Raji (cell line): Measurements from ENCODE around the gene OSBPL9.

Experiments
- POLR2A ChIP-seq: IDR thresholded peaks from 2 replicates; pipeline ENCODE4 v1.6.1; 2011; ENCODE audit warnings: low read depth, low read length, control low read depth; ENCODE audit not compliant: insufficient read depth

OSBPL9 gene

DNA sequence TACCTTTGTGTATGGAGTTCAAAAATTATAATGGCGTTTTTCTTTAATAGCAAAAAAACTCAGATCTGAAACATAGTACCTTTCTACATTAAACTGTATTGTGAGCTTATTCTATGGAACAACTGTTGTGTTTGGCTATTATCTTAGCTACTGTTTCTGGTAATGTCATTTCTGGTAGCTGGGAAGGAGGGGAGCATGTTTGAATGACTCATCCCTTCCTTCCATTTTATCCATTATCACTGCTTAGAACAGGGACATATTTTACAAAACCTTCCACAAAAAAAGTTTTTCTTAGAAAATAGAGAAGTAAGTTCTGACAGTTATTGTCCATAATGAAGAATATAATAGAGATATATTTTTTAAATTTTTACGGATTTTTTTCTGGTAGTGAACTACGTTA, 133.3 kb downstream of the OSBPL9 start:
- TF ChIP-seq POLR2A = no peak

DNA sequence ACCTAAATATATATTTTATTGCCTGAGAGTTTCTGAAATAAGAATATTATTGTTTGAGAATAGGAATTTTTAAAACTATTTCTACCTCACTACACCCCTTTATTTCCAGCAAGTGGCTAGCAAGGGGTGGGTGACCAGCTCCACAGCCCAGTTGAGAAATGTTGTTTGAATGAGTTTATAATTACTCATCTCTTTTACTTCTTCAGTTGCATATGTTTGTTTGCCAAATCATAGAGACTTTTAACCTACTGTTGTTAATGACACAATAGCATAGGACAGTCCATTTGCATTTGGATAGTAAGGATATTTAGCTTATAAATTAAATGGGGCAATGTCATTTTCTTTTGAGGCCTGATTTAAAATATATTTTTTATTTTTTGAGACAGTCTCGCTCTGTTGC, 133.8 kb downstream of the OSBPL9 start:
- TF ChIP-seq POLR2A = no peak

DNA sequence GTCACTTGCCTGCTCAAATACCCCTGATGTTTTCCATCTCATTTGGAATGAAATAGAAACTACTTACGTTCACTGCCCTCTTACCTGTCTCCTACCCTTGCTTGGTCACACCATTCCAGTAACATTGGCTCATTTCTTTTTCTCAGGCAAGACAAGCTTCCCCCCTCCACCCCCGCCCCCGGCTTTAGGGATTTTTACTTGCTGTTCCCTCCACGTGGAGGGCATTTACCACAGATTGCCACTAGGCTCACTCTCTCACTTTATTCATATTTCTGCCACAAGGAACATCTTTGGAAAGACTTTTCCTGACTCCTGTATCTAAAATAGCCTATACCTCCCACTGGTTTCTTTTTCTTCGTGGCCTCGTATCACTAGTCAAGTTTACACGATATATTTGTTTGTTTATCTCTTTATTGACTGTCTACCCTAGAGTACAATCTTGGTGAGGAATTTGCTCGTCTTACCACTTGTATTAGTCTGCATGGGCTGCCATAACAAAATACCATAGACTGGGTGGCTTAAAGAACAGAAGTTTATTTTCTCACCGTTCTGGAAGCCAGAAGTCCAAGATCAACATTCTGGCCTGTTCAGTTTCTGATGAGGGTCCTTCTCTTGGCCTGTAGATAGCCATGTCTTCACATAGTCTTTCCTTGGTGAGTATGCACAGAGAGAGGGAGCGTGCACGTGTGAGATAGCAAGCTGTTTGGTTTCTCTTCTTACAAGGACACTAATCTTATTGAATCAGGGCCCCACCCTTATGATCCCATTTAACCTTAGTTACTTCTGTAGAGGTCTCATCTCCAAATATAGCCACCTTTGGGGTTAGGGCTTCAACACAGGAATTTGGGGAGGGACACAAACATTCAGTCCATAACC, 135.4 kb downstream of the OSBPL9 start:
- TF ChIP-seq POLR2A = no peak

DNA sequence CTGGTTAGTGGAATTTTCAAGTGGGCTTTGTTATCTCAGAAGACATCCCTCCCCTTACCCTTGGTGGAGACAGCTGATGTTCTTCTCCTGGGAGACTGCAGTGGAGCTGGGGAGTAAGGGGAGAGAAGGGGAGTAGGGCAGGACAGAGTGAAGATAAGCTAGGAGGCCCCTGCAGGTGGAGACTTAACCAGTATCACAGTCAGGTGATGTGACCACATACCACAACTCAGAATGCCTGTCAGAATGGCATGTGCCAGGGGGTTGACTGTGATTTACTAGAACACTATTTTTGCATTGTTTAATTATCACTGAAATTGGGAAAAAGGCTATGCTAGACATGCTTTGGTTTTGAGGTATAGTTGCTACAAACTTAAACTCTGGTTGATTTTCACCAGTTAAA, 137.1 kb downstream of the OSBPL9 start:
- TF ChIP-seq POLR2A = no peak

DNA sequence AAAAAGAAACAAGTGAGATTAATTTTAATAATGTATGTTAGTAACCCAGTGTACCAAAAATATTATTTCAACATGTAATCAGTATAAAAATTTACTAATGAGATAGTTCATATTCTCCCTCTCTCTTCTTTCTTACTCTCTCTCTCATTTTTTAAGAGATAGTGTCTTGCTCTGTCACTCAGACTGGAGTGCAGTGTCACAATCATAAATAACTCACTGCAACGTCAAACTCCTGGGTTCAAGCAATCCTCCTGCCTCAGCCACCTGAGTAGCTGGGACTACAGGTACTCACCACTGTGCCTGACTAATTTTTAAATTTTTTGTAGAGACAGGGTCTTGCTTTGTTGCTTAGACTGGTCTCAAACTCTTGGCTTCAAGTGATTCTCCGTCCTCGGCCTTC, 137.8 kb downstream of the OSBPL9 start:
- no peak for TF ChIP-seq POLR2A

DNA sequence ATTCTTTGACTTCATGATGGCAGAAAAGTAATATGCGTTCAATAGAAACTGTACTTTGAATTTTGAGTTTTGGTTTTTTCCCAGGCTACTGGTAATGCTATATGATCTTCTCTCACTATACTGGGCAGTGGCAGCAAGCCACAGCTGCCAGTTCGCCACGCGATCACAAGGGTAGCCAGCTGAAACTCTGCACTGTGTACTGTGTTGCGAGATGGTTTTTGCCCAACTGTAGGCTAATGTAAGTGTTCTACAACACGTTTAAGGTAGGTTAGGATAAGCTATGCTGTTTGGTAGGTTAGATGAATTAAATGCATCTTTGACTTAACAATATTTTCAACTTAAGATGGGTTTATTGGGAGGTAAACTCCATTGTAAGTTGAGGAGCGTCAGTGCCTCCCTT, 138.5 kb downstream of the OSBPL9 start:
- TF ChIP-seq POLR2A = no peak

DNA sequence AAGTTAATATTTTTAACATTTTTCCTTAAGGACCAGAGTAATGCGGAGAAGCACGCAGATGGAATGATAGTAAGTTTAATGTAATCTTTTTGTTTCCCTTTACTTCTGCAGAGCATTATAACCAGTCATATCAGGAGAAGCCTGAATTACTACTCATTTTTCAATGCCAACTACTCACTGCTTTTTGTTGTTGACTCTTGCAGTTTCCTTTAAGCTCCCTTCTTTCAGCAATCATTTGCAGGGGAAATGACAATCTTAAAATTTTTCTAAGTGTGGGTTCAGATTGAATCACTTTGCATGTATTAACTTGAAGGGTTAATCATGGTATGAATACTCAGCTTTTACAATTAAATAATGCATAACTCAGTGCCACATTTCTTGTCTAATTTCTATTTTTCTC, 139.4 kb downstream of the OSBPL9 start:
- no peak for TF ChIP-seq POLR2A

DNA sequence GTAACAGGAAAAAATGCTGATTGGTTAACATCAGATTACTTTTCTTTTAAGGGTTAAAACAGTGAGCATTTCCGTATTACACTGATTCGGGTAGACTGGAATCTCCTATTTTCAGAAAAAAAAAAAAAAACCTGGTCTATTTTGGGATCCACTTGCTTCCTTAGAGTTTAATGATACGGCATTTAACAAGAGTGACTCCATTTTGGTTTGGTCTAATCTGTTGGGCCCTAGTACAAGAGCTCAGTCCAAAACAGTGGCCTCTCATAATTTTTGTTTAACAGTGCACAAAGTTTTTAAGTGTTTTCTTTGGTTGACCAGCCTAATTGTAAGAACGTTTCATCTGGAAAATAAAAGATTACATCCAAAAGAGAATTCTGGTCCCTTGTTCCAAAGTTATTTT, 141.4 kb downstream of the OSBPL9 start:
- TF ChIP-seq POLR2A = no peak

DNA sequence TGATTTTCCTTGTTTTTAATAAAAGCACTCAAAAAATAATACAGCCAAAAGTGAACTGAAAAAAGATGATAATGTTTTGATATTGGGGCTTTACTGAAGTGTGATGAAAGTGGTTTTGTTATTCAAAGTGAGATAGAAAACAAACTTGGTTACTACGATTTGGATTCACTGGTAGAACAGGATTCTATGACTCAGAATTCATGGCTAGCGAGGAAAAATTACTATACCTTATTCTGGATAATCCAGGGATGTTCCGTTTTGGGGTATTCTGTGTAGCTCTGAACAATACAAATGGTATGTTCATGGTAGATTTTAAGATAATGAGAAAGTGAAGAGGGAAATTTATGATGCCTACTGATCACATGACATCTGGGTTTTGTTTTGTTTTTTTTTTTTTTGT, 144.0 kb downstream of the OSBPL9 start:
- TF ChIP-seq POLR2A = no peak

DNA sequence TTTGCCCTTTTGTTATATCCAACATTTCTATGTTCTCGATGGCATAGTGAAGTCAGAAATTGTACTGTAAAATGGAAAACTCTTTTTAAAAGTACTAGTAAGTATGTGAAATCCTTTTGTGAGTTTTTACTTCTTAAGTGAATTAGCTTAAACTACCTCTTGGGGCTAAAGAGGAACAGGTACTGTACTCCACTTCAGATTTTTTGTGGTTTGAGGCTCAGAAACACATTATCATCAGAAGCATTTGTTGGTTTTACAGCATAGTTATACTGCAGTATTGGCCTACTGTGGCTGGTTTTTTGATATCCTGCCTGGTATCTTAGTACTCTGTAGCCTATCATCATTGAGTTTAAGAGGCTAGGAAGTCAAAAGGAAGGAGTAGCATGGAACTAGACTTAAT, 144.5 kb downstream of the OSBPL9 start:
- no peak for TF ChIP-seq POLR2A

DNA sequence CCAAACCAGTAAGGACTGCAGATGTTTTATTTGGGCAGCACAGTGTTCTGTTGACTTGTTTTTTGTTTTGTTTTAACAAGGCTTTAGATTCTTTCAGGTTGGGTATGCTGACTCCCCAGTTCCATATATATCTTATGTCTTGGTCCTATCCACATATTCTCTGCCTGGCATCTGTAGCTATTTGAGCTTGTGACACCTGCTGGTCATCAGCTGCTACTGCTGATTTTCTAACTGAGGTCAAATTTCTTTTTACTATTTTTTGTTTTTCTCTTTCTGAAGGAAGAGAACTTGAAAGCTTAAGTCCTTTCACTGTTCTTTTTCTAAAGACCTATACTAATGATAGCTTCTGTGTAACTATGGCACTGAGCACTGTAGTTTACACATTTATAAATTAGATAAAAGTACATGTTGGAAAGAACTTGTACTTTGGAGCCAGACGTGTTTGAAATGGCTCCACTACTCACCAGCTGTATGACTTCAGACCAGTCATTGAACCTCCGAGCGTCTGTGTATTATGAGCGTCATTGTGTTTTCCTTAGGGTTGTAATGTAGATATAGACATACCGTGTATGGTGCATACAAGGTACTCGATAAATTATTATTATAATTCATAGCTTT, 152.2 kb downstream of the OSBPL9 start:
- TF ChIP-seq POLR2A = no peak

DNA sequence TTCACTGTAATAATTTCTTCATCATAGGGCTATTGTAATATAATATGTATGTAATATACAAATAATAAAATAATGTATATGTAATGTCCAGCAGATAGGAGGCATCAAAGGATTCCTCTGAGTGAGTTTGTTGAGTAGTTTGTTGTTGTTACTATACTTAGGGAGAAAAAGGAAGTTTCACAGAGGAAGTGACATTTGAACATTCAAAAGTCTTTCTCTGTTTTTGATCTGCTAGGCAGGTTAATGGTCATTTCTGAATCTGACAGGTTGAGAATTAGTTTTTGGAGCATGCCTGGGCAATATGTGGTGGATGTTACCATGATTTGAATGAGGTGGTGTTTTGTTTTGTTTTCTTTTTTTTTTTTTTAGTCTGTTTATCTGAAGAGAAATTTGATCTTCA, 159.5 kb downstream of the OSBPL9 start:
- no peak for TF ChIP-seq POLR2A

DNA sequence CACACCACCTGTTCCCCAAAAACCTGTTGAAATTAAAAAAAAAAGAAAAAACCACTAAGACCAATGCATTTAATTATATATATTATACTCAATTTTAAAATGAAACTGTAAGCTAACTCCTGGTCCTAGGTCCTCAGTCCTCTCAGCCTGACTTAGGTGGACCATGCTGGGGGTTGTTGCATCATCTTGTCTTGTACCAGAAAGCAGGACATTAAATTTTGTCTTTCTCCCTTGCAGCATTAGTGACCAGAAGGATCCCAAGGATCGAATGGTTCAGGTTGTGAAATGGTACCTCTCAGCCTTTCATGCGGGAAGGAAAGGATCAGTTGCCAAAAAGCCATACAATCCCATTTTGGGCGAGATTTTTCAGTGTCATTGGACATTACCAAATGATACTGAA, 164.0 kb downstream of the OSBPL9 start:
- TF ChIP-seq POLR2A = no peak

DNA sequence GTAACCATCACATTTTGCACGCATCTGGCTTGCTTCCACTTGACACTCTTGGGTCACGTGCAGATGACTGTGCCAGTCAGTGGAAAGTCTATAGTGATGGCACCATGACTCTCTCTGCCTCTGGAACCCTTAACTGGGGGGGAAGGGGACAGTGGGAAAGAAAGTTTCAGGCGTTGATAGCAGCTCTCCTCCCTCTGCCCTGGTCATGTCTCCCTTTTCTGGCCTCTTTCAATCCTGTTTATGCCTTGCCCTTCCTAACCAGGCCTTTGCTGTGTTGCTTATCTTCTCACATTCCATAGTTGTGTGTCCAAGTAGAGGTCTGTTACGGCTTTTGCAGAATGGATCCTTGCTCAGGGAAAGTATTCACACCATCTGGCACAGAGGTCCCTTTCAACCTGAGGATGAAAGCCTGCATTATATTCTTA, 168.1 kb downstream of the OSBPL9 start:
- no peak for TF ChIP-seq POLR2A

DNA sequence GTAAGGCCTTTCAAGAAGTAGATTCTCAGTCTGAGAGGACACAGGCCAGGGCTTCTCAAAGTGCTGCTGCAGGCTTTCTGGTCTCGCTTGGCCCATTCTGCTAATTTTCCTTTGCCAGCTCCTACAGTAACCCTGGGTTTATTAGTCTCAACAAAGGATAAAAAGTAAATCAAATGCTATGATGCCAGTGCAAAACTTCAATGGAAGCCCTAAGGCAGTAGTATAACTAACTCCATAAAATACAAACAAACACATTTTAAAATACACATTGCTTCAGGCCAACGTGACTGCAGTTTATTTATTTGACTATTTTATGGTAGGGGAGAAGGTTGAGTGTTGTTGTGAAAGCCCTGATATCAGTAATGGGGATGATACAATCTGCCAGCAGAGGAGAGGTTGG, 172.0 kb downstream of the OSBPL9 start:
- no peak for TF ChIP-seq POLR2A

DNA sequence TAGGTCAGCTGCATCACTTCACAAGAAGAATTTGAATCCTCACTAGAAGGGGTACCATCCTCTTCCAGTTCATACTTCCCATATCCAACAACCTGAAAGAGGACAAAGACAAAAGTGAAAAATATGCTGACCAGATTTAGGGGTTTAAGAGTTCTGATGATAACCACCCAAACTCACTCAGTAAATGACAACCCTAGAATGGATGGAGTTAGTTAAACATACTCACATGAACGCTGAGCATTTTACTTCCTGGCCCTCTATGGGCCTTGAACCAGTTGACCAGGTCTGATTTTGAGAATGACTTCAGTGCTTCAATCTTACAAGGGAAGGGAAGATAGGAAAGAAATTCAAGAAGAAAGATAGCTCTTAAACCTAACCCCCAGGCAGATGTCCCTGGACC, 172.4 kb downstream of the OSBPL9 start:
- TF ChIP-seq POLR2A = no peak

DNA sequence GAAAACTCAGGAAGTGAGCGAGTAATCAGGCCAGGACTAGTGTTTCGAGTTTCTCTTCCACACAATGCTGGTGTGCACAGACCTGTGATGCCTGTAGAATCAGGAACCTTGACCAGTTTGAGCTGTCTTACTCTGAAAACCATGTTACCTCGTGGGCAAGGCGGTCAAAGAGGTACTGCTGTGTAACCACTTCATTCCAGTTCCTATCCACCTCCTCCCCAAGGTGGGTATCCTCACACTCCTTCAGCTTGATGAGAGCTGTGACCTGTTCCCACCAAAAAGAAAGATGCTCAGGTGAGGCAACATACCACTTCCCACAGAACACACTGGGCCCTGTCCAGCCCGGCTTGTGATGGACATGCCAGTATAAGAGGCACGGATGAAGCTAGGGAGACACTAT, 173.5 kb downstream of the OSBPL9 start:
- TF ChIP-seq POLR2A = no peak
